GM12878 (cell line): Measurements from ENCODE around the gene UVRAG.

ENCODE experiments used
- GABPA ChIP-seq: IDR thresholded peaks from 2 replicates; pipeline ENCODE4 v1.6.1; 2014; ENCODE audit warnings: antibody characterized with exemption, low read depth, mild to moderate bottlenecking, inconsistent platforms
- GATAD2B ChIP-seq: fragments of 450-650 bp; conservative IDR thresholded peaks from 2 replicates; pipeline ENCODE4 v1.6.1; 2017; ENCODE audit warnings: low read depth, mild to moderate bottlenecking, moderate library complexity
- POLR2A ChIP-seq: IDR thresholded peaks from 2 replicates; pipeline ENCODE4 v1.6.1; 2011; ENCODE audit warnings: low read depth, mild to moderate bottlenecking, low read length
- TF ChIP-seq, protein P1 (sequence below), 3 experiments: IDR thresholded peaks in 2 of 3; conservative IDR thresholded peaks in 1 of 3; 2 replicates each; pipeline ENCODE4 v1.5.1; 2011; ENCODE audit warnings: low read depth in 3 of 3, low read length in 3 of 3, mild to moderate bottlenecking in 3 of 3, control low read depth in 2 of 3, moderate library complexity in 2 of 3, inconsistent platforms in 1 of 3, mixed read lengths in 1 of 3; ENCODE audit not compliant: control insufficient read depth in 2 of 3, insufficient read depth in 1 of 3; ENCODE audit errors: extremely low read depth in 1 of 3
- TF ChIP-seq, protein P2 (sequence below): fragments of 450-650 bp; IDR thresholded peaks from 2 replicates; pipeline ENCODE4 v1.6.1; 2016; ENCODE audit warnings: mild to moderate bottlenecking

GRCh38 chr11:75767228-75767572, 47.8 kb upstream of the UVRAG start:
- TF ChIP-seq, protein P1, sequence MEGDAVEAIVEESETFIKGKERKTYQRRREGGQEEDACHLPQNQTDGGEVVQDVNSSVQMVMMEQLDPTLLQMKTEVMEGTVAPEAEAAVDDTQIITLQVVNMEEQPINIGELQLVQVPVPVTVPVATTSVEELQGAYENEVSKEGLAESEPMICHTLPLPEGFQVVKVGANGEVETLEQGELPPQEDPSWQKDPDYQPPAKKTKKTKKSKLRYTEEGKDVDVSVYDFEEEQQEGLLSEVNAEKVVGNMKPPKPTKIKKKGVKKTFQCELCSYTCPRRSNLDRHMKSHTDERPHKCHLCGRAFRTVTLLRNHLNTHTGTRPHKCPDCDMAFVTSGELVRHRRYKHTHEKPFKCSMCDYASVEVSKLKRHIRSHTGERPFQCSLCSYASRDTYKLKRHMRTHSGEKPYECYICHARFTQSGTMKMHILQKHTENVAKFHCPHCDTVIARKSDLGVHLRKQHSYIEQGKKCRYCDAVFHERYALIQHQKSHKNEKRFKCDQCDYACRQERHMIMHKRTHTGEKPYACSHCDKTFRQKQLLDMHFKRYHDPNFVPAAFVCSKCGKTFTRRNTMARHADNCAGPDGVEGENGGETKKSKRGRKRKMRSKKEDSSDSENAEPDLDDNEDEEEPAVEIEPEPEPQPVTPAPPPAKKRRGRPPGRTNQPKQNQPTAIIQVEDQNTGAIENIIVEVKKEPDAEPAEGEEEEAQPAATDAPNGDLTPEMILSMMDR (IDR thresholded peaks at IDR 0.05 in 2 of 3, conservative IDR thresholded peaks at IDR 0.05 in 1 of 3; ENCODE audit: control insufficient read depth in 2 of 3, extremely low read depth in 1 of 3, insufficient read depth in 1 of 3, low read depth in 3 of 3, low read length in 3 of 3) = no peak
- TF ChIP-seq GATAD2B (no peak), GABPA (no peak), POLR2A (no peak)
- TF ChIP-seq, protein P2, sequence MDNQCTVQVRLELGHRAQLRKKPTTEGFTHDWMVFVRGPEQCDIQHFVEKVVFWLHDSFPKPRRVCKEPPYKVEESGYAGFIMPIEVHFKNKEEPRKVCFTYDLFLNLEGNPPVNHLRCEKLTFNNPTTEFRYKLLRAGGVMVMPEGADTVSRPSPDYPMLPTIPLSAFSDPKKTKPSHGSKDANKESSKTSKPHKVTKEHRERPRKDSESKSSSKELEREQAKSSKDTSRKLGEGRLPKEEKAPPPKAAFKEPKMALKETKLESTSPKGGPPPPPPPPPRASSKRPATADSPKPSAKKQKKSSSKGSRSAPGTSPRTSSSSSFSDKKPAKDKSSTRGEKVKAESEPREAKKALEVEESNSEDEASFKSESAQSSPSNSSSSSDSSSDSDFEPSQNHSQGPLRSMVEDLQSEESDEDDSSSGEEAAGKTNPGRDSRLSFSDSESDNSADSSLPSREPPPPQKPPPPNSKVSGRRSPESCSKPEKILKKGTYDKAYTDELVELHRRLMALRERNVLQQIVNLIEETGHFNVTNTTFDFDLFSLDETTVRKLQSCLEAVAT = no peak
